Kasumi-1 (cell line): Measurements from ENCODE around the gene CLASP1.
"Not testable (repeated sequence)": the region's sequence is repeated elsewhere in the genome, so short reads cannot be mapped to it uniquely, and the experiment has no call there.

Source experiments
- DNase-seq, 2 experiments: peaks; one replicate each; lab custom pipeline; 2025; lab: John Stamatoyannopoulos, UW

CLASP1 gene

DNA sequence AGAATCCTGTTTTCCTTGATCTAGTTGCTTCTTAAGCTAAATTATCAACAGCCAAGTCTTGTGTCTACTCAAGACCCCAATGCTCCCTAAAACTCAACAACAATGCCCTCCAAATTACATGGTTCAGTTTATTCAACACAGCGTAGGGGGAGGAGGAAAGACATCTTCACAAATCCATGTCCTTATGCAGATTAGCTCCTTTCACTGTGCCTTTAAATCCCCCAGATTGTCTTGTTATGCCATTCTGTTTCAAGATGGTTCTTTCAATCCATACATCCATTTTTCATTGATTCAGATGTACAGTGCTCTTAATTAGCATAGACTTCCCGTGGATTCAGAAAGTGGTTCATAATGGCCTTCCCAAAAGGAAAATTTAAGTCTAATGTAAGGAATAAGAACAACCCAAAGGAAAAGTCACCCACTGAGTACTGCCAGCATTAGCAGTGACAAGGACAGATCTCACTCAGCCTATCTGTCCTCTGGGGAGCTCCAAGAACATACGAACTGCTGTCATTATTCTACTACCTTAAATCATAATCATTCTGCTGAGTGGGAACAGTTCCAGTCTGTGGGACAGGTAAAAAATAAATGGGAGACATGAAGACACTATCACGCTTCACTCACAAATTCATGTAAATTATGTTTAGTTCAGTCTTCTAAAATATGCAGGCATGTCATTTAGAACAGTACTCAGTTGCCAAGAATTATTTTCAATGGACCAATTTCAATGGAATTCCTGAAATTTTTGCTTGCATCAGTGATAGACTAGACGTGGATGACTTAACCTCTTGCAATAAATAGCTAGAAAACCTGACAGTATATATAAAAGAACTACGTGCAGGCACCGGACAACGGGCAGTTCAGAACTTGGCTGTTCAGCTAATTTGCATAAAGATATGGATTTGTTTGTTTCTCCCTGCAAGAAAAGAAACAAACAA lies 177.5 kb downstream of the CLASP1 start:
- DNase-seq, result no peak

DNA sequence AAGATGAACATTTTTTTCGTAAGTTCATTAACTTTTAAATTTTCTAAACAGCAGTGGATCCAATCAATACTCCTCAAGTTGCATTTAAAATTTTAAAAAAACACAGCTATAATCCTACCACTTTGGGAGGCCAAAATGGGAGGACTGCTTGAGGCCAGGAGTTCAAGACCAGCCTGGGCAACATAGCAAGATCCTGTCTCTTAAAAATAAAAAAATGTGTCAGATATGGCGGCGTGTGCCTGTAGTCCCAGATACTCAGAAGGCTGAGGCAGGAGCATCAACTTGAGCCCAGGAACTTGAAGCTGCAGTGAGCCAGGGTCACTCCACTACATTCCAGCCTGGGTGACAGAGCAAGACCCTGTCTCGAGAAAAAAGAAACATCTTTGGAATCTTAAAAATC lies 178.3 kb downstream of the CLASP1 start:
- no peak for DNase-seq

DNA sequence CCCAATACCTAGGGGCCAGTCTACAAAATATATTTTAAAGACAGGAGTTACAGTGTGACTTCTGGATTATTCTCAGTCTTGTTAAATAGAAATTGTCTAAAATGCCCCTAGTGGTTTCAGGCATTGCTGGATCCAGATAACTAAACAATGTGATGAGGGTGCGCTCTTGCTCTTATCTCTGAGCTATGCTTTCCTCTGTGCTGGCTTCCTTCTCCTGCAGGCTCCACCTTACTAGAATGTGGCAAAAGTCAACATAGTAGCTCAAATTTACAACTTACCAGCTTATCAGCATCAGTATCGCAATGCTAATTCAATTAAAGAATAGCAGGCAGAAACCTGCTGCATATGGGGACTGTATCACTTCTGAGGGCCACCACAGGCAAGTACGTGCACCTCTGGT lies 179.9 kb downstream of the CLASP1 start:
- no peak for DNase-seq

DNA sequence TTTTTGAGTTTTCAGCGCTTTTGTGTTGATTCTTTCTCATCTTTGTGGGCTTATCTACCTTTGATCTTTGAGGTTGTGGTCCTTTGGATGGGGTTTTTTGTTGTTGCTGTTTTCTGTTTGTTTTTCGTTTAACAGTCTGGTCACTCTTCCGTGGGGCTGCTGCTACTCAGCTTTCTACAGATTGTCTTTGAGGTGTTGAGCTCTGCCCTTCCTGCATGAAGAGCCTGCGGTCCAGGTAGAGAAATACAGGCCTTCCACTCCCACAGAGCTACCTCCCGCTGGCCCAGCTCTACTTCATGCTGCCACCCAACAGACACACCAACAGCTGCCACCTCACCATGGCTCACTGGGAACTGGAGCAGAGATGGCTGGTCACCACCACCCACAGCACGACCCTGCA lies 180.3 kb downstream of the CLASP1 start:
- DNase-seq, result no peak

DNA sequence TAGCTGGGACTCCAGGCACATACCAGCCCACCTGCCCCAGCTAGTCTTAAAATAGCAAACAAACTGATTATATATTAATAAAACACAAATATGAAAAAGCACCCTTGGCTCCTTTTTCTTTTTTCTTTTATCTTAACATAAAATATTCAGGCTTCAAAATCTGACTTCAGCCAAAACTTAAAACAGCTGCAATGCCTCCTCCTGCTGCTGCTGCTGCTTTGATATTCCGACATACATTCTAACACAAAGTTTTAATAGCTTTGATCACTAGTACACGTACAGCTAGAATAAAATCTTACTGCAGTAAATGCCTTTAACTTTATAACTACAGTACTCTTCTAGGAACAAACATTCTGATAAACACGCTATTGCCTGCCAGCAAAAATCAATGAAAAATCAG lies 190.0 kb downstream of the CLASP1 start:
- no peak for DNase-seq

DNA sequence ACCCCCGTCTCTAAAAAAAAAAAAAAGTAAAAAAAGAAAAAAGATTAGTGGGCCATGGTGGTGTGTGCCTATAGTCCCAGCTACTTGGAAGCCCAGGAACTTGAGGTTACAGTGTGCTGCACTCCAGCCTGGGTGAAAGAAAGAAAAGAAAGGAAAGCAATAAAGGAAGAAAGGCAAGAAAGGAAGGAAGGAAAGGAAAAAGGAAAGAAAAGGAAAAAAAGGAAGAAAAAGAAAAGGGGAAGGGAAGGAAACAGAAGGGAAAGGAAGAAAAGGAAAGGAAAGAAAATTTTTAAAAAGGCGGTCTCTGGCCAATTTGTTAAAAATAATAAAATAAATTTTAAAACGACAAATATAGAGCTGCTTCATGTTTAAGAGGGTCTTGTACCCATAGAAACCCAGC lies 192.9 kb downstream of the CLASP1 start:
- DNase-seq, result no peak

DNA sequence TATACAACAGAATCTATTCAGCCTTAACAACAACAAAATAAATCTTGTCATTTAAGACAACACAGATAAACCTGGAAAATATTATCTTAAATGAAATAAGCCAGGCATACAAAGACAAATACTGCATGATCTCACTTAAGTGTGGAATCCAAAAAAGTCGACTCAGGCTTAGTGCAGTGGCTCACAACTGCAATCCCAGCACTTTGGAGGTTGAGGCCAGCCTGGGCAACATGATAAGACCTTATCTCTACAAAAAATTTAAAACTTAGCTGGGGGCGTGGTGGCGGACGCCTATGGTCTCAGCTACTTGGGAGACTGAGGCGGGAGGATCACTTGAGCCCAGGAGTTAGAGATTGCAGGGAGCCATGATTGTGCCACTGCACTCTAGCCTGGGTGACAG lies 193.8 kb downstream of the CLASP1 start:
- DNase-seq, result no peak

DNA sequence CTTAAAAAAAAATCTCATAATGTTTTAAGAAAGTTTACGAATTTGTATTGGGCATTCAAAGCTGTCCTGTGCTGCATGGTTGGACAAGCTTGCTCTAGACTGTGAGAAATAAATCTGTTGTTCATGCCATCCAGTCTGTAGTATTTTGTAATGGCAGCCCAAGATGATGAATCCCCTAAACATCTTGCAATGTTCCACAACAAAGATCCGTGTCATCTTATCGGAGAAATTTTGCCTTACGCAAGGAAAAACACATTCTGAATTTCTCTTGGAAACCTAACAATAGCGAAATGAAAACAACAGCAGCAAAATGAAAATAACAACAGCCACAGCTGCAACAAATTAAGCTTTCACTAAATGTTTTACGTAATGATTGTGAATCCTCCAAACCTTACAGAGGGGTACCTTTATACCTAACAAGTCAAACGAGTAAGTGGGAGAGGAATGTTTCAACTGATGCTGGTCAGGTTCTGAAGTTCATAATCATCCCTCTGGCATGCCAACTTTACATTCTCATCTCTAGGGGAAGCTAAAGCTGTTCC lies 194.6 kb downstream of the CLASP1 start:
- no peak for DNase-seq

DNA sequence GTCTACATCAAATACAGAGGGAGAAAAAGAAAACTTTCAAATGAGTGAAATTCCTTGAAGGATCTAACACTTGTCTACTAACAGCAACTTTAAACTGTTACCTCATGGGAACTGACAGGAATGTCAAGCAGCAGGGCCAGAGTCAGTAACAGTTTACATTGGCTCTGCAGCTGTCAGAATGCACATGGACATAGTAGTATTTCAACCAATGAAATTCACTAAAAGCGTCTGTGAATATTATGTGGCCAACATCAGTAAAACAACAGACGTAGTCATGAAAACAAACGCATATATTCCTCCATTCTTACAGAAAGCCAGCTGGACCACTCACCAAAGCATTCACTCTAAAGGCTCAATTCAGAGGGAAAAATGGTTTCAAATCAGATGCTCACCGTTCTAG lies 197.9 kb downstream of the CLASP1 start:
- no peak for DNase-seq

DNA sequence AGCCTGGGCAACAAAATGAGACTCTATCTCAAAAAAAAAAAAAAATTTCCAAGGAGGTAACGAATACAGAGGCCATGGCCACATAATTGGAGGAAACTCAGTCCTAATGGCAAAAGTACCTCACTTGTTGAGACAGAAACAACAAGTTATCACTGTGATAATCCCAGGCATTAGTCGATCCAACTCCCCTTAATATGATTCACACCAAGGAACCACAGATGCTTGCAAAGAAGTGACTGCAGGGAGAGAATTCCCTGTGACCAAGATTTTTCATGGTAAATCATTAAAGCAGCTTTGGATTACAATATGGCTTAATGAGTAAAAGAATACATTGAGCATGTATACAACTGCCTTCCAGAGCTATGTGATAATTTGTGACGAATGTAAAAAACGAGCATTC lies 199.0 kb downstream of the CLASP1 start:
- DNase-seq, result no peak

DNA sequence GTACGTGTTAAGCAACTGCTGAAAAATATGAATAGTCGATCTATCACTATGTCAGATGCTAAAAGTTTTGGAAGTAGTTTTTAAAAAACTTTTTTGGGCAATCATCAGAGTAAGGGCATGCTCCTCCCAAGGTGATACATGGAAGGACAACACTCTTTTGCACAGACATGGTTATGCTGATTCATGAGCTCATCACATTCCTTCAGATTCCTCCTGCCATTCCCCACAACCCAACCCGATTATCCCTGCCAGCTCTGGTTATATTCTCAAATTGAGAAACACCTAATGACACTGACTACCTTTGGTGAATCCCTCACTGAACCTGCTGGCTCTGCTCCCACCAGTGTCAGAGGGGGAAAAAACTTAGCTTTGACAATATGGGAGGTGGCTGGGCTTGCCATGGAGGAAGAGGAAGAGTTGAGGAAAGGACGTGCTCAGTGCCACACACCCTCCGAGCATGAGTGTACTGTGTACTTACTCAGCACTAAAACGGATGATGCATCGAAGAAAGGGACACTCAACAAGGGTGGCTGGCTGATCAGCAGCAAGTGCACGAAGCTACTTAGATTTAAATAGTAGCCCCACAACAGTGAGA lies 202.5 kb downstream of the CLASP1 start:
- DNase-seq, result no peak

DNA sequence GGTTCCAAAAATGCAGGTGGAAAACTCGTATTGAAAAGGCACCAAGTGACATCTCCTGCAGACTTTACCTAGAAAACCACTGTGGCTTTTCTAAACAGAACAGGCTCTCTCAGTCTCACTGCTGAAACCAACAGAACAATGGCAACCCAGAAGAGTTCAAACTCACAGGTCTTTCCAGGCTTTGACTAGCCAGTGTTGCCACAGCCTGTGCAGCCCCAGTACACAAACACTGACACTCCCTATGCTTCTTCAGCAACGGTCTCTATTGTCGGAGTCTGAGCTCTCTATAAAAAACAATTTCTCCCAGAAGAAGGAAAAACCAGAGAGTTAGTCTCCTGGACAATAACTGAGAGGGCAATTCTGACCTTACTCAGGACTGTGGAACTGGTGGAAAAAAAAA lies 206.4 kb downstream of the CLASP1 start:
- no peak for DNase-seq

DNA sequence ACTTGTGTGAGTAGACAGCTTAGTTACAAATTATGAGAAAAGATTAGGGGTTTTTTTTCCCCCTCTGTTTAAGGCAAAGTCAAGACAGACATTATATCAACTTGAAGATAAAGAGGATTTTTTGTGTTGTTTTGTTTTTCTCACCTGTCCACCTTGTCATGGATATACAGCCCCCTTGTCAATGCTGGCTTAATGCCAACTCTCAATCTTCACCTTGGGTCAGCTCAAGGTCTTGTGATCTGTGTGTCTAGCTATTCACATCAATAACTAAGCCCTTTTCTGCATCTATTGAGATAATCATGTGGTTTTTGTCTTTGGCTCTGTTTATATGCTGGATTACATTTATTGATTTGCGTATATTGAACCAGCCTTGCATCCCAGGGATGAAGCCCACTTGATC lies 211.0 kb downstream of the CLASP1 start:
- DNase-seq, result not testable (repeated sequence)

DNA sequence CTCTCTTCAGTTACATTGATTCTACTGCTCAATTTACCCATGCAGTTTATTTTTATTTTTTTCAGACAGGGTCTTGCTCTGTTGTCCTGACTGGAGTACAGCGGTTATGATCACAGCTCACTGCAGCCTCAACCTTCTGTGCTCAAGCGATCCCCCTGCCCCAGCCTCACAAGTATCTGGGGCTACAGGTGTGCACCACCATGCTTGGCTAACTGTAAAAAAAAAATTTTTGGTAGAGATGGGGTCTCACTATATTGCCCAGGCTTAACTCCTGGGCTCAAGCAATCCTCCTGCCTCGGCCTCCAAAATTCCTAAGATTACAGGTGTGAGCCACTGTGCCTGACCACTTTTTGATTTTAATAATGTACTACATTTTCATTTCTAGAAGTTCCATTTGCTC lies 212.3 kb downstream of the CLASP1 start:
- DNase-seq, result no peak

DNA sequence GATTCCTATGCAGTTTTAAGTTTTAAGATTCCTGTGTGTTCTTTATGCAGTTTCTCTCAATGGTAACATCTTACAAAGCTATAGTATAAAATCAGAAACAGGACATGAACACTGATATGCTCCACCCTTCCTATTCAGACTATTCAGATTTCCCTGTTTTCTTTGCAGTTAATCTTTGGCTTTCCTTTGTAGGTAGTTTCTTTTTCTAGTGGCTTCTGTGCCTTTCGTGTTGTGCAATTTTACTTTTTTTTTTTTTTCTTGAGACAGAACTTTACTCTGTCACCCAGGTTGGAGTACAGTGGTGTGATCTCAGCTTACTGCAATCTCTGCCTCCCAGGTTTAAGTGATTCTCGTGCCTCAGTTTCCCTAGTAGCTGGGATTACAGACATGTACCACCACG lies 213.5 kb downstream of the CLASP1 start:
- DNase-seq, result no peak

DNA sequence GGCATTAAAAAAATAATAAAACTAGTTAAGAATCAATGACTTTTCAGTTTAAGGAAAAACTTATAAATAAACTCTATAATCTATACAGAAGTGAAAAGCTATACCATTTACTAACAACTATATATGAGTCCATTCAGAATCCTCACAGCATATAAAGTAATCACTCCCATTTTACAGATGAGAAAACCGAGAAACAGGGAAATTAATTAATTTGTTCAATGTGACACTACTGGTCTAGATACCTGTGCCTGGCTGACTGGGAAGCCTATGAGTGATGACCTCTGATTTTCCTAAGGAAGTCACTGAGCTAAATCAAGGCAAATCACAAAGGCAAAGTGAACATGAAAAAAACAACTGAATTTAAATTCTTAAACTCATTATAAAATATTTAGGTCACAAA lies 218.0 kb downstream of the CLASP1 start:
- DNase-seq, result no peak

DNA sequence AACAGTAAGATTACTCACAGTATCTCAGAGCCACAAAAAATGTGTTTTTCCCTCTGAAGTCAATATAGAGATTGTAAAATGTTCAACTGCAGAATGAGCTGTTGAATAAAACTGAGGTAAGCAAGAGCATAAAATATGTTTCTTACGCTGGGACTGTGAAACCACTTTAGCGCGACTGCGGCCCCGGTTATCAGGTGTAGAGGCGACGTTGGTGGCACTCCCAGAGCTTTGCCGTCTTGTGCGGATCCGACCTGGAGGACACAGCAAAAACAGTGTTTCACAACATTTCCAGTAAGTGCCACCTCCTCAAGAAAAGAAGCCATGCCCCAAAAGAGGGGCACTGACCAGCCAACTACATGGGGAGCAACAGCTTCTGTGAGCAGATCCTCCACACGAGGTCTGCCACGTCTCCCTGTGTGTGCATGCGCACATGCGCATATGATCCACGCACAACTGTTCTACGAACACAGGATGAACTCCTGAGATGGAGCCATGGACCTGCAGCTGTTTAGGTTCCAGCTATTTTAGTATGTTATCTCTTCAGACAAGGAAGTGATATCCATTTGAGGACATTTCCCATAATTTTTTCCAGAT lies 219.2 kb downstream of the CLASP1 start:
- no peak for DNase-seq

DNA sequence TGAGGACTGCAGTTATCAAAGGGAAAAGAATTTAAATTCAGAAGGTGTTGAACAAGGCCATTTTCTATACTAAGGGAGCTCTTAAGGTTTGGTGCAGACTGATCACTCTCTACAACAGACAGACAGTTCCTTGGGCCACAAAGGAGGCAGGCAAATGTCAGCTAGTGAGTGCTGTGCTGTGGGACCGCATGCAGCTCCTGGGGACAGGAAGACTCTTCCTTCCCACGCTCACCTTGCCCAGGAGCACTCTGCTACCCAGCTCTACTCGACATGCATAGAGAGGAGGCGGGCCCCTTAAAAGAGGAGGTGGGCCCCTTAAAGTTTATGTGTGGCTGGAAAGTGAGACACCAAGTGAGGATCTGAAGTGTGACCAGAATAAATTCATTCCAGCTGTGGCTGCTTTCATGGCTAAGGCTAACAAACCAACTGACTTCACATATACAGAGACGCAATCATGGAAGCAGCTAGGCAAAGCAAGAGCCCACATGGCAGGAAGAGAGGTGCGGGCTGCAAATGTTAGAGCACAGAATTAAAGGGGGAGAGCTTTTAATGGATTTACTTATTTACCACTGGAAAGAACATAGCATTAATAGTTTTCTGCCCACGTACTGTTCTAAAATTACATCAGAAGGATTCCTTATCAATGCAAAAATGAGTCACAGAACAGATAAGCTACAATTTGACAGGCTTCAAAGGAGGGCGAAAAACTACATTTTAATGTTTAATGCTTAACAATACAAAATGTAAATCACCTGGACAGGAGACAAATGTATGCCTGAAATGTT lies 220.0 kb downstream of the CLASP1 start:
- no peak for DNase-seq

DNA sequence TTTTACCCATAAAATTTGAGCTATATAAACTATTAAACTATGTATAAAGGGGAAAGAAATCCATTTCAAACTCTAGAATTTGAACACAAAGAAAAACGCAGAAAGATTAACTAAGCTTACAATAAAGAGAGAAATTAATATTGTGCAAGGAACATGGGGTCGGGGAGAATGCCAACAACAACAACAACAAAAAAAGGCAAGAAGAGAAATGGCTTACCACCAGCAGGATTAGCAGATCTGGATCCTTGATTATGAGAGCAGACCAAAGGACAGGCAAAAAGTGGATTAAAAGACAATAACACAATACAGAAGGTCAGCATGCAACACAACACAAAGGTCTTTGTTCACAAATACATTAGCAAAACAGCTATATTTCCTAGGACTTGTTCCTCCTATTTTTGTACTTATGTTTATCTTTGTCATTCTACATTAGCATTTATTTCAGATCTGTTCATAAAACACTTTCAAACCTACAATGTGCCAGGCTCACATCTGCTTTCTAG lies 222.0 kb downstream of the CLASP1 start:
- no peak for DNase-seq

DNA sequence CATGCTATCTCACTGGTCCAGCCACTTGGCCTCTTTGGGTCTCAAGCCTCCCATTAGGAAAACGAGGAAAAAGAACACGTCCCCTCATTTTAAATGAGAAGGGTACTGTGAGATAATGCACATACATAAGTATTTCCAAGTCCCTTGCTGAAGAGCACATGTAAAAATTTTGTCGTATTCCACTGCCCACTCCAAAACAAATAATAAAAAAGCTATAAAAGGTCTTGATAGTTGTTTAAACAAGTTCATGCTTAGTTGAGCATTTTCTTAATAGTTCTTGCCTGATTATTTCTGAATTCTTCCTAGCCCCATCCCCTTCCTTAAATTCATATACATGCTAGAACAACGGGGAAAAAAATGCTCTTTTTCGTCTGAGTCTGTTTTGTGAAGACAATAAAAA lies 228.8 kb downstream of the CLASP1 start:
- no peak for DNase-seq

DNA sequence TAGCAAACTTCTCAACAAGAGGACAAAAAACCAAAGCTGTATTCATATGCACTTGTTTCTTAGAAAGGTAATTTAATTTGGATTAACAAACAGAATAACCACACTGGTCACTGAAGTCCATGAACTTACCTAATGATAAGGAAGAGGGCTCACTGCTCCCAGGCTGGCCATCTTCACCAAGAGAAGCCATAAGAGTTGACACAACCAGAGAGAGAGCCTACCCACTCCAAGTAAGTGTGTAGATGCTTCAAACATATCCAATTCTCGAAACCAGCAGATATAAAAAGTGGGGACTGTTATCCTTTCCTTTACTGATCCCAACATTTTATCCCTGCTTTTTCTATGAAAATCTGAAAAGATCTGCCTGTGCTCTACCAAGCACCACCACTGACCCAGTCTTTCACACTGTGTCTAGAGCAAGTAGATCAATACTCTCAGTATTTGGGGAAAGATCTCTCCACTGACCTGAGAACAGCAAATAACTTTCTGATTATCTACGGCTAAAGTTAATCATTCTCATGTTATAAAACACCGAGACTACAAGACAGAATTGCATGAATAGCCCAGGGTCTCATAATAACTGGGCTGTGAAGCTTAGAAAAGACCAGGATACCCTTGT lies 230.1 kb downstream of the CLASP1 start:
- DNase-seq, result no peak
